NCI-H510A treated with DMSO at 0.1 percent for 48 hours (cell line): ENCODE measurements around the gene CLASP1.
"Not testable (repeated sequence)": the region's sequence is repeated elsewhere in the genome, so short reads cannot be mapped to it uniquely, and the experiment has no call there.

Experiments used
- DNase-seq: peaks from one replicate; lab custom pipeline; 2025; lab: John Stamatoyannopoulos, UW

CLASP1 gene

GRCh38 chr2:121649149-121649595 lies at the start of gene CLASP1:
TSS of gene CLASP1 (minus strand) at chr2:121649462. CDS start at chr2:121605895, 43,567 bp downstream.
- DNase-seq = no peak

GRCh38 chr2:121698318-121698930 lies 49.2 kb upstream of the CLASP1 start:
- no peak for DNase-seq

GRCh38 chr2:121697108-121697631 lies 47.9 kb upstream of the CLASP1 start:
- no peak for DNase-seq

- no peak for DNase-seq
These were observed 47.2 kb upstream of the CLASP1 start for GRCh38 chr2:121696410-121696930.

- DNase-seq = no peak
These were observed 45.8 kb upstream of the CLASP1 start for GRCh38 chr2:121695171-121695451.

- DNase-seq = no peak
These were observed 45.3 kb upstream of the CLASP1 start for GRCh38 chr2:121694398-121695170.

- DNase-seq = not testable (repeated sequence)
These were observed 41.3 kb upstream of the CLASP1 start for GRCh38 chr2:121690572-121690971.

- DNase-seq = no peak
These were observed 40.8 kb upstream of the CLASP1 start for GRCh38 chr2:121690095-121690494.

GRCh38 chr2:121689356-121689755 lies 40.1 kb upstream of the CLASP1 start:
- DNase-seq = no peak

- no peak for DNase-seq
These were observed 39.6 kb upstream of the CLASP1 start for GRCh38 chr2:121688820-121689219.

- no peak for DNase-seq
These were observed 37.6 kb upstream of the CLASP1 start for GRCh38 chr2:121686902-121687301.

GRCh38 chr2:121686218-121686617 lies 37.0 kb upstream of the CLASP1 start:
- DNase-seq = no peak

GRCh38 chr2:121682396-121683298 lies 33.4 kb upstream of the CLASP1 start:
- no peak for DNase-seq

- DNase-seq = no peak
These were observed 28.6 kb upstream of the CLASP1 start for GRCh38 chr2:121677855-121678254.

- DNase-seq = not testable (repeated sequence)
These were observed 22.4 kb upstream of the CLASP1 start for GRCh38 chr2:121671621-121672020.

GRCh38 chr2:121670181-121670580 lies 20.9 kb upstream of the CLASP1 start:
- DNase-seq = no peak

GRCh38 chr2:121667618-121668017 lies 18.4 kb upstream of the CLASP1 start:
- DNase-seq = no peak

- no peak for DNase-seq
These were observed 16.8 kb upstream of the CLASP1 start for GRCh38 chr2:121666042-121666441.

- DNase-seq = no peak
These were observed 16.2 kb upstream of the CLASP1 start for GRCh38 chr2:121665504-121665903.

- no peak for DNase-seq
These were observed 15.5 kb upstream of the CLASP1 start for GRCh38 chr2:121664713-121665112.

GRCh38 chr2:121664086-121664485 lies 14.8 kb upstream of the CLASP1 start:
- no peak for DNase-seq

GRCh38 chr2:121663434-121663833 lies 14.2 kb upstream of the CLASP1 start:
- no peak for DNase-seq
